Lung (tissue), 12 donors: ENCODE measurements around the gene TCP11L2. TPM values are rescaled to one million over a fixed set of nuclear protein-coding genes. Genes with fewer than 3 reads are reported as not detected.
"Not testable (repeated sequence)": the region's sequence is repeated elsewhere in the genome, so short reads cannot be mapped to it uniquely, and the experiment has no call there.

Experiments used
- ATAC-seq: fragments of 200-7000 bp; cut with Tn5 transposase; one replicate; pipeline ENCODE4 v1.9.1; 2020; ENCODE audit warnings: moderate number of reproducible peaks; ENCODE audit not compliant: insufficient read depth, low FRiP score
- DNase-seq, 3 donors: peaks; one replicate each; pipeline ENCODE4 v3.0.0-alpha.2; 2013 to 2017
- H3K27ac ChIP-seq, 2 donors: one replicate each; pipeline ENCODE4 v1.5.1; 2013; ENCODE audit warnings: mild to moderate bottlenecking in 2 of 2, moderate library complexity in 2 of 2, control low read depth in 1 of 2, inconsistent platforms in 1 of 2, low read depth in 1 of 2, low read length in 1 of 2
- H3K27me3 ChIP-seq, 3 donors: one replicate each; pipeline ENCODE4 v1.5.1; 2013; ENCODE audit warnings: low read length in 2 of 3; ENCODE audit not compliant: control insufficient read depth in 3 of 3, insufficient read depth in 3 of 3
- H3K36me3 ChIP-seq, 4 donors: one replicate each; pipeline ENCODE4 v1.5.1; 2013; ENCODE audit warnings: low read length in 4 of 4, mild to moderate bottlenecking in 1 of 4, moderate library complexity in 1 of 4; ENCODE audit not compliant: control insufficient read depth in 4 of 4, insufficient read depth in 4 of 4
- H3K4me1 ChIP-seq, 5 donors: one replicate each; pipeline ENCODE4 v1.5.1; 2013; ENCODE audit warnings: low read length in 5 of 5, mild to moderate bottlenecking in 2 of 5, moderate library complexity in 1 of 5; ENCODE audit not compliant: control insufficient read depth in 5 of 5, insufficient read depth in 5 of 5
- H3K4me3 ChIP-seq: one replicate; pipeline ENCODE4 v1.5.1; 2013; ENCODE audit warnings: mild to moderate bottlenecking, control low read depth, moderate library complexity
- H3K9ac ChIP-seq, 2 donors: one replicate each; pipeline ENCODE4 v1.5.1; 2013; ENCODE audit warnings: low read length in 2 of 2, control low read depth in 1 of 2; ENCODE audit not compliant: insufficient read depth in 1 of 2
- H3K9me3 ChIP-seq, 4 donors: one replicate each; pipeline ENCODE4 v1.5.1; 2013; ENCODE audit warnings: low read length in 3 of 4, mild to moderate bottlenecking in 1 of 4, moderate library complexity in 1 of 4; ENCODE audit not compliant: control insufficient read depth in 4 of 4, insufficient read depth in 3 of 4
- WGBS, 2 donors: extraction: QIAGEN DNeasy Blood & Tissue Kit; methylation state at CpG; one replicate each; pipeline ENCODE4 v1.1.7; 2013; 5-methylcytosine and 5-hydroxymethylcytosine counted together
- polyA plus RNA-seq, 2 donors: library from polyadenylated mRNA; stranded (reverse); fragments of 200-250 nt; gene quantifications; one replicate each; pipeline ENCODE4 v1.2.1, GENCODE V29; 2013
- total RNA-seq, 2 donors: library from RNA; depleted of rRNA in 1 of 2; stranded (reverse); fragments of >200 nt in 1 of 2; gene quantifications; one replicate each; pipeline ENCODE4 v1.2.1, GENCODE V29; 2014 to 2021
- TF ChIP-seq, protein P1 (sequence below): IDR thresholded peaks from 2 replicates; pipeline ENCODE4 v1.5.1; 2012; ENCODE audit warnings: mild to moderate bottlenecking; ENCODE audit errors: control extremely low read depth, extremely low read depth
- donor health status: control.
- donor health status: control.
- donor health status: Bipolar disorder and iron deficiency.
- donor health status: healthy.
- donor health status: DM: yes; HTN: yes; CAD: no.

TCP11L2 gene
- total and polyA plus RNA-seq, 4 donors = 4.9 to 78.5 (median 24.8) TPM

DNA sequence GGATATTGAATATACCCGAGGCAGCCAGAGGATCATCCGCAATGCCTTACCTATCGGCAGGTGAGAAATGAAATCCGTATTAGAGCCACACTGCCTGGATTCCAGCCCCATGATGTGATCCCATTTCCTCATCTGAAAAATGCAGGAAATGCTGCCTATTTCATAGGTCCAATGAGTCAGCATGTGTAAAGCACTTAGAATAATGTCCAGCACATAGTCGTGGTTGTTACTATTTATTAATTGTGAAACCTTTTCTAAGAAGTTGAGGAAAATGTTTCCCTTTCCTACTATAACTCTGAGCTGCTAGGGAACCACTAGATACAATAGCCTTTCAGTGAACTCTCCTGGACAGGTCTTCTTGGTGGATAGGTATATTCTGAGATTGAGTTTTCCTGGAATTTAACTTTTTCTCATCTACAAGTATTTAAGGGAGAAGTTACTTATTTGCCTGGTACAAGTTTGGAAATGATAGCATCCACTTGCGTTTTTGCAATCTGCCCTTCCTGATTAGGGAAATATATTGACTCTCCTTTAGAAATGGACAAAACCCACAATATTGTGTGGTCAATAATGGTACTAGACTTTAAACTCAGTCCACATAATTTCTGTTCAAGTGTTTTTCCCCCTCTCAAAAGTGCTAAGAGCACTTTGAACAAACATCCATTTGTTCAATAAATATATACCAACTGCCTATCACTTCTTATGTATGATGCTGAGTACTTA, 67.3 kb downstream of the TCP11L2 start:
- no peaks in the 10 kb centered on the region for H3K4me1 ChIP-seq
- H3K4me3 ChIP-seq = no peak overlapping the region
- H3K27me3 ChIP-seq = no peaks in the 10 kb centered on the region
- H3K9ac ChIP-seq = no peak overlapping the region
- peak overlapping the region in 1 of 2 donors; percentile 77 for H3K27ac ChIP-seq
- DNase-seq (no peak), ATAC-seq (peak; percentile 77)
- 69 to 84% methylated on average over 6 of the region's 6 CpGs for WGBS, 2 donors
- H3K36me3 ChIP-seq = peaks cover 4 to 15% (median 6%) of the 10 kb centered on the region in 4 donors
- H3K9me3 ChIP-seq = no peaks in the 10 kb centered on the region
- TF ChIP-seq, protein P1, sequence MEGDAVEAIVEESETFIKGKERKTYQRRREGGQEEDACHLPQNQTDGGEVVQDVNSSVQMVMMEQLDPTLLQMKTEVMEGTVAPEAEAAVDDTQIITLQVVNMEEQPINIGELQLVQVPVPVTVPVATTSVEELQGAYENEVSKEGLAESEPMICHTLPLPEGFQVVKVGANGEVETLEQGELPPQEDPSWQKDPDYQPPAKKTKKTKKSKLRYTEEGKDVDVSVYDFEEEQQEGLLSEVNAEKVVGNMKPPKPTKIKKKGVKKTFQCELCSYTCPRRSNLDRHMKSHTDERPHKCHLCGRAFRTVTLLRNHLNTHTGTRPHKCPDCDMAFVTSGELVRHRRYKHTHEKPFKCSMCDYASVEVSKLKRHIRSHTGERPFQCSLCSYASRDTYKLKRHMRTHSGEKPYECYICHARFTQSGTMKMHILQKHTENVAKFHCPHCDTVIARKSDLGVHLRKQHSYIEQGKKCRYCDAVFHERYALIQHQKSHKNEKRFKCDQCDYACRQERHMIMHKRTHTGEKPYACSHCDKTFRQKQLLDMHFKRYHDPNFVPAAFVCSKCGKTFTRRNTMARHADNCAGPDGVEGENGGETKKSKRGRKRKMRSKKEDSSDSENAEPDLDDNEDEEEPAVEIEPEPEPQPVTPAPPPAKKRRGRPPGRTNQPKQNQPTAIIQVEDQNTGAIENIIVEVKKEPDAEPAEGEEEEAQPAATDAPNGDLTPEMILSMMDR = no peak

DNA sequence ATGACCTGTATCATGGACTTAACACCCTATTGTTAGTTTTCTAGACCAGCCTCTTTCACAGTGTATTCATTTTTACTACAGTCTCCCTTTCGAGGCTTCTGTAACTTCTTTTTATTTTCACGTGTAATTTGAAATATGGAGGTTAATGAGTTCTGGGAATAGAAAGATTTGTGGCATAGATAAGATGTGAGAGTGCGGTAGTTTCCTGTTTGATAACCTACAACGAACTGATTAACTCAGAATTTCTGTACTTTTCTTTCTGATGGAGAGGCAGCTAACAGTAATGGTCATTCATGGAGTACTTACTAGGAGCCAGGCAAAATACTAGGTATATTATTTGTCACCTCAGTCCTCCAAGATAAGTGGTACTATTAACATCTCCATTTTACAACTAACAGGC, 76.3 kb downstream of the TCP11L2 start:
- Histone ChIP-seq H3K9me3 (peaks cover 0 to 8% (median 2%) of the 10 kb centered on the region in 4 donors), H3K27me3 (no peaks in the 10 kb centered on the region), H3K27ac (no peak overlapping the region), H3K36me3 (peaks cover 18 to 48% (median 29%) of the 10 kb centered on the region in 4 donors), H3K4me3 (no peak overlapping the region), H3K4me1 (peaks cover 0 to 2% (median 0%) of the 10 kb centered on the region in 5 donors), H3K9ac (no peak overlapping the region)
- ATAC-seq (no peak), DNase-seq (no peak)
- 50 to 65% methylated on average over 4 of the region's 4 CpGs for WGBS, 2 donors
- TF ChIP-seq, protein P1 = no peak

DNA sequence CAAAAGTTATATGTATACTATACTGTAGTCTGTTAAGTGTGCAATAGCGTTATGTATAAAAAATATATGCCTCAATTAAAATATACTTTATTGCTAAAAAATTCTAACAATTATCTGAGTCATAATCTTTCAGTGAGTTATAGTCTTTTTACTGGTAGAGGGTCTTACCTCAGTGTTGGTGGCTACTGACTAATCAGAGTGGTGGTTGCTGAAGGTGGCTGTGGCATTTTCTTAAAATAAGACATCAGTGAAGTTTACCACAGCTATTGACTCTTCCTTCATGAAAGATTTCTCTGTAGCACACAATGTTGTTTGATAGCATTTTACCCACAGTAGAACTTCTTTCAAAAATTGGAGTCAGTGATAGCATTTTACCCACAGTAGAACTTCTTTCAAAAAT, 78.4 kb downstream of the TCP11L2 start:
- no peak overlapping the region for H3K27ac ChIP-seq
- H3K9ac ChIP-seq = no peak overlapping the region
- H3K36me3 ChIP-seq = peaks cover 22 to 42% (median 27%) of the 10 kb centered on the region in 4 donors
- H3K4me1 ChIP-seq = peaks cover 0 to 2% (median 0%) of the 10 kb centered on the region in 5 donors
- H3K4me3 ChIP-seq = no peak overlapping the region
- no peak for DNase-seq
- ATAC-seq = no peak
- peaks cover 0 to 8% (median 2%) of the 10 kb centered on the region in 4 donors for H3K9me3 ChIP-seq
- 98 to 100% methylated on average over 1 of the region's 1 CpG for WGBS, 2 donors
- H3K27me3 ChIP-seq = no peaks in the 10 kb centered on the region
- TF ChIP-seq, protein P1 = no peak

DNA sequence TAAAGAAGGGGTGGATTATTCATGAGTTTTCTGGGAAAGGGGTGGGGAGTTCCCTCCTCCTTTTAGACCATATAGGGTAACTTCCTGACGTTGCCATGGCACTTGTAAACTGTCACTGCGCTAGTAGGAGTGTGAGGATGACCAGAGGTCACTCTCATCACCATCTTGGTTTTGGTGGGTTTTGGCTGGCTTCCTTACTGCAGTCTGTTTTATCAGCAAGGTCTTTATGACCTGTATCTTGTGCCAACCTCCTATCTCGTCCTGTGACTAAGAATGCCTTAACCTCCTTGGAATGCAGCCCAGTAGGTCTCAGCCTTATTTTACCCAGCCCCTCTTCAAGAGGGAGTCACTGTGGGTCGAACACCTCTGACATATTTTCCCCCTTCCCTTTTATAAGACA, 79.3 kb downstream of the TCP11L2 start:
- peaks cover 17 to 40% (median 21%) of the 10 kb centered on the region in 4 donors for H3K36me3 ChIP-seq
- H3K27me3 ChIP-seq, H3K4me3 ChIP-seq, DNase-seq, H3K9ac ChIP-seq, H3K9me3 ChIP-seq, H3K4me1 ChIP-seq, H3K27ac ChIP-seq, ATAC-seq: not testable (repeated sequence)
- 95% methylated on average over 4 of the region's 4 CpGs for WGBS, 2 donors
